GF-D8 (cell line): ENCODE results near the gene NSD1.

ENCODE experiments used
- DNase-seq: peaks from one replicate; lab custom pipeline; 2025; lab: John Stamatoyannopoulos, UW

Gene NSD1, protein sequence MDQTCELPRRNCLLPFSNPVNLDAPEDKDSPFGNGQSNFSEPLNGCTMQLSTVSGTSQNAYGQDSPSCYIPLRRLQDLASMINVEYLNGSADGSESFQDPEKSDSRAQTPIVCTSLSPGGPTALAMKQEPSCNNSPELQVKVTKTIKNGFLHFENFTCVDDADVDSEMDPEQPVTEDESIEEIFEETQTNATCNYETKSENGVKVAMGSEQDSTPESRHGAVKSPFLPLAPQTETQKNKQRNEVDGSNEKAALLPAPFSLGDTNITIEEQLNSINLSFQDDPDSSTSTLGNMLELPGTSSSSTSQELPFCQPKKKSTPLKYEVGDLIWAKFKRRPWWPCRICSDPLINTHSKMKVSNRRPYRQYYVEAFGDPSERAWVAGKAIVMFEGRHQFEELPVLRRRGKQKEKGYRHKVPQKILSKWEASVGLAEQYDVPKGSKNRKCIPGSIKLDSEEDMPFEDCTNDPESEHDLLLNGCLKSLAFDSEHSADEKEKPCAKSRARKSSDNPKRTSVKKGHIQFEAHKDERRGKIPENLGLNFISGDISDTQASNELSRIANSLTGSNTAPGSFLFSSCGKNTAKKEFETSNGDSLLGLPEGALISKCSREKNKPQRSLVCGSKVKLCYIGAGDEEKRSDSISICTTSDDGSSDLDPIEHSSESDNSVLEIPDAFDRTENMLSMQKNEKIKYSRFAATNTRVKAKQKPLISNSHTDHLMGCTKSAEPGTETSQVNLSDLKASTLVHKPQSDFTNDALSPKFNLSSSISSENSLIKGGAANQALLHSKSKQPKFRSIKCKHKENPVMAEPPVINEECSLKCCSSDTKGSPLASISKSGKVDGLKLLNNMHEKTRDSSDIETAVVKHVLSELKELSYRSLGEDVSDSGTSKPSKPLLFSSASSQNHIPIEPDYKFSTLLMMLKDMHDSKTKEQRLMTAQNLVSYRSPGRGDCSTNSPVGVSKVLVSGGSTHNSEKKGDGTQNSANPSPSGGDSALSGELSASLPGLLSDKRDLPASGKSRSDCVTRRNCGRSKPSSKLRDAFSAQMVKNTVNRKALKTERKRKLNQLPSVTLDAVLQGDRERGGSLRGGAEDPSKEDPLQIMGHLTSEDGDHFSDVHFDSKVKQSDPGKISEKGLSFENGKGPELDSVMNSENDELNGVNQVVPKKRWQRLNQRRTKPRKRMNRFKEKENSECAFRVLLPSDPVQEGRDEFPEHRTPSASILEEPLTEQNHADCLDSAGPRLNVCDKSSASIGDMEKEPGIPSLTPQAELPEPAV (N-terminal part only)

DNA sequence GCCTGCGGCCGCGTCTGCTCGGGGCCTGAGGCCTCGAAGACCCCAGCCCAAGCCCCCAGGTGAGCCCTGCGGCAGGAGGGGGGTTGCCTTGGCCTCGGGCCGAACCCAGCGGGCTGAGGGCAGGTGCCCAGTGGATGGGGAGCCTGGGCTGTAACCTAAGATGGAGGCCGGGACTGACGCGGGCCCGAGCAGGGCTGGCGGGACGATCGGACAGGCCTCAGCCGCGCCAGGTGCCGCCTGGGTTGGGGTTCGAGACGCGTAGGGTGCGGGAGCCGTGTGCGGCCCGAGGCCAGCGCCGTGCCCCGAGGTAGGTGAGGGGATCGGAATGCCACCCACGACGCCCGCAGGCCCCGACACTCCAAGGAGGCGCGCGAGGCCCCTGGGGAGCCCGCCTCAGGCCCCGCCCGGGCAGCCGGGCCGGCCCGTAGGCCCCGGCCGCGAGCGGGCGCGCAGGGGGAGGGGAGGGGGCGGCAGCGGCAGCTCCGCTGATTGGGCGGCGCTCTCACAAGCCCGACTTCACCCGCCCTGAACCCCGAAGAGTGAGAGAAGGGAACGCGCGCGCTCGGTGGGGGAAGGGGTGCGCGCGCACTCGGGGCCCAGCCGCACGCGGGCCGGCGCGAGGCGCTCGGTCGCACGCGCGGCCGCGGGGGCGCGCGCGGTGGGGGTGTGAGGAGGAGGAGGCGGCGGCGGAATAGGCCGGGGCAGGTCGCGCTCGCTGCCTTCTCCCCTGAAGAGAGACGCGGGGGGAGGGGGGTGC lies at the start of gene NSD1:
Gene NSD1, plus strand, starts transcription at position 678 of the 757 bp plus-strand sequence. CDS start 1,331 bp downstream, outside the sequence.
- no peak for DNase-seq

- no peak for DNase-seq
Measured at GRCh38 chr5:177084175-177084574, 49.4 kb upstream of the NSD1 start.

DNA sequence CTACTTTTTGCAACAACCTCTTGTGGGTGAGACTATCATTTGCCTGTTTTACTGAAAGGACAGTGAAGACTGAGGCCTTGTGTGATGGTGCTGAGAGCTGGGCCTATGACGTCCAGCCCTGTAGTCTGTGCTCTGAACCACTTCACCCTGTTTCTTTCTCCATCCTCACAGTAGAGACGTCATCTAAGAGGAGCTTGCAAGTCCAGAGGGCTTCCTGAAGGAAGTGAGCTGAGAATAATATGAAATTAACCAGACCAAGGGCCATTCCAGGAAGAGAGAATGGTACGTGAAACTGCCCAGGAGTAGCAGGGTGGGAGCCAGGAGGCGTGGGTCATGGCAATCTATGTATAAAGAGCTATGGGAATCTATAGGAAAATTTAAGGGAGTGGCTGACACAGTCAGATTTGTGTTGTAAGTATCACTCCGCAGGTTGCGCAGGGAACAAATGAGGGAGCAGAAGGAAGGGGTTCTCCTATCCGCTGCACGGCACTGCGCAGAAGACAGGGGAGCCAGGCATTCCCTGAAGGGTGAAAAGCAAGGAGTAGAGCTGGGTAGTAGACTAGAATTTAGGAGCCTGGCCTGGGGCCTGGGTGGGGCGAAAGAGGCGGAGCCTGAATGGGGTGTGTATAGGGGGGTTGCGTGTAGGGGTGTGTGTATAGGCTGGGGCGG lies 47.5 kb upstream of the NSD1 start:
- DNase-seq: no peak

DNA sequence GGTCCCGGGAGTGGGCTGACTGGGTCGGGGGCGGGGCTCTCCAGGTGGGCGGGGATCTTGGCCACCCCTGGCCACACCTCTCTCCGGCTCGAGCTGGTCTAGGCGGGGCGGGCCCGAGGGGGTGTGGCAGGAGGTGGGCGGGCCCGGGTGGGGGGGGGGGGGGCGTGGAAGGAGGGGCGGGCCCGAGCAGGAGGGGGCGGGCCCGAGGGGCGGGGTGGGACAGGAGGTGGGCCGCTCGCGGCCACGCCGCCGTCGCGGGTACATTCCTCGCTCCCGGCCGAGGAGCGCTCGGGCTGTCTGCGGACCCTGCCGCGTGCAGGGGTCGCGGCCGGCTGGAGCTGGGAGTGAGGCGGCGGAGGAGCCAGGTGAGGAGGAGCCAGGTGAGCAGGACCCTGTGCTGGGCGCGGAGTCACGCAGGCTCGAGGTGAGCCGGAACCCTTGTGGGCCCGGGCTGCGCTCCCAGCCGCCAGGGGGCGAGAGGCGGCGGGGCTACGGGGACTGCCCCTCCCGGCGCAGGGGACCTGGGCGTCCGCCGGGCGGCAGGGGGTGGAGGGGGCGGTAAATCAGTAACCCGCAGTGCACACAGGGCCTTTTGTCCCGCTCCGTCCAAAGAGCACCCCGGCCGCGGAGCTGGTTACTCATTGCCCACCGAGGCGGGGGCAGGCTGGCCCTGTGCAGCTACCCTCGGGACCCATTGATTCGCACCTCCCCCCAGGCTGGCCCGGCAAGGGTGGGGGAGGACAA lies 46.7 kb upstream of the NSD1 start, which contains the start of gene FGFR4:
Gene FGFR4, plus strand, starts transcription at position 262 of the 744 bp plus-strand sequence. CDS start 2,688 bp downstream, outside the sequence.
- DNase-seq: no peak

- DNase-seq: no peak
Measured at GRCh38 chr5:177087398-177088005, 46.1 kb upstream of the NSD1 start.

DNA sequence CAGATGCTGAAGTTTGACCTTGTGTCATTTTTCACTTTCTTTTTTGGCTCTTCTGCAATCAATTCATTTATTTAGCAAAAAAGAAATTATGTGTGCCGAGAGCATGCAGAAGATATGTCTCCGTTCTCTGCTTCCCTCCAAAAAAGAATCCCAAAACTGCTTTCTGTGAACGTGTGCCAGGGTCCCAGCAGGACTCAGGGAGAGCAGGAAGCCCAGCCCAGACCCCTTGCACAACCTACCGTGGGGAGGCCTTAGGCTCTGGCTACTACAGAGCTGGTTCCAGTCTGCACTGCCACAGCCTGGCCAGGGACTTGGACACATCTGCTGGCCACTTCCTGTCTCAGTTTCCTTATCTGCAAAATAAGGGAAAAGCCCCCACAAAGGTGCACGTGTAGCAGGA lies 44.4 kb upstream of the NSD1 start:
- no peak for DNase-seq

GRCh38 chr5:177089825-177090641 lies 43.5 kb upstream of the NSD1 start:
- no peak for DNase-seq

- no peak for DNase-seq
Measured at GRCh38 chr5:177090813-177091212, 42.8 kb upstream of the NSD1 start.

- DNase-seq: no peak
Measured at GRCh38 chr5:177091232-177091631, 42.3 kb upstream of the NSD1 start.

GRCh38 chr5:177092178-177093081 lies 41.1 kb upstream of the NSD1 start:
- no peak for DNase-seq

DNA sequence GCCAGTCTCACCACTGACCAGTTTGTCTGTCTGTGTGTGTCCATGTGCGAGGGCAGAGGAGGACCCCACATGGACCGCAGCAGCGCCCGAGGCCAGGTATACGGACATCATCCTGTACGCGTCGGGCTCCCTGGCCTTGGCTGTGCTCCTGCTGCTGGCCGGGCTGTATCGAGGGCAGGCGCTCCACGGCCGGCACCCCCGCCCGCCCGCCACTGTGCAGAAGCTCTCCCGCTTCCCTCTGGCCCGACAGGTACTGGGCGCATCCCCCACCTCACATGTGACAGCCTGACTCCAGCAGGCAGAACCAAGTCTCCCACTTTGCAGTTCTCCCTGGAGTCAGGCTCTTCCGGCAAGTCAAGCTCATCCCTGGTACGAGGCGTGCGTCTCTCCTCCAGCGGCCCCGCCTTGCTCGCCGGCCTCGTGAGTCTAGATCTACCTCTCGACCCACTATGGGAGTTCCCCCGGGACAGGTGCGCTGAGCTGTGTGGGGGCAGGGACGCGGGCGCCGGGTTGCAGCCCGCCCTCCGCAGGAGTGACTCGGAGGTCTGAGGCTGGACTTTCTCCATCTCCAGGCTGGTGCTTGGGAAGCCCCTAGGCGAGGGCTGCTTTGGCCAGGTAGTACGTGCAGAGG lies 40.4 kb upstream of the NSD1 start:
- DNase-seq: no peak

DNA sequence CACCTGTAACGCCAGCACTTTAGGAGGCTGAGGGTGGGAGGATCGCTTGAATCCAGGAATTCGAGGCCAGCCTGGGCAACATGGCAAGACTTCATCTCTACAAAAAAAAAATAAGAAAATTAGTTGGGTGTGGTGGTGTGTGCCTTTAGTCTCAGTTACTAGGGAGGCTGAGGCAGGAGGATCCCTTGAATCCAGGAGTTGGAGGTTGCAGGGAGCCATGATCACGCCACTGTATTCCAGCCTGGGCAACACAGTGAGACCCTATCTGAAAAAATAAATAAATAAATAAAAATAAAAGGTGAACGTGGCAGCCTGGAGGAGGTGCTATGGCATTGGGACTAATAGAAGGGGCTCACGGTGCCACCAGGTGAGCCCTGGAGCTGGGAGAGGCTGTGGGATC lies 39.8 kb upstream of the NSD1 start:
- no peak for DNase-seq

GRCh38 chr5:177094224-177095087 lies 39.1 kb upstream of the NSD1 start:
- DNase-seq: peak; percentile 5

DNA sequence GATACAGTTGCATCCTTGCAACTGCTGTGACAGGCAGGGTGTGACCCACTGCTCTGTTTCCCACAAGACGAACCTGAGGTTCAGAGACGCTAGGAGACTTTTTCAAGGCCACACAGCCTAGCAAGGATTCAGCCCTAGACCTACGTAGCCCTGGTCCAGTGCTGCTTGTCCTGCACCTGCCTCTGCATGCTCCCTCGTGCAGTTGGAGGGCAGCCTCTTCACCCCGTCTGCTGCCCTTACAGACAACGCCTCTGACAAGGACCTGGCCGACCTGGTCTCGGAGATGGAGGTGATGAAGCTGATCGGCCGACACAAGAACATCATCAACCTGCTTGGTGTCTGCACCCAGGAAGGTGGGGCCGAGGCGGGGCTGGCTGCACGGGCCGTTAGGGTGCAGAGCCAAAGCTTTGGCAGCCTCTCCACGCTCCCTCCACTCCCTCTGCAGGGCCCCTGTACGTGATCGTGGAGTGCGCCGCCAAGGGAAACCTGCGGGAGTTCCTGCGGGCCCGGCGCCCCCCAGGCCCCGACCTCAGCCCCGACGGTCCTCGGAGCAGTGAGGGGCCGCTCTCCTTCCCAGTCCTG lies 38.4 kb upstream of the NSD1 start:
- DNase-seq: no peak

- no peak for DNase-seq
Measured at GRCh38 chr5:177096162-177097015, 37.2 kb upstream of the NSD1 start.
